ENCODE data around the gene LAMTOR4.
"Not testable (repeated sequence)": the region's sequence is repeated elsewhere in the genome, so short reads cannot be mapped to it uniquely, and the experiment has no call there.

LAMTOR4 gene

DNA sequence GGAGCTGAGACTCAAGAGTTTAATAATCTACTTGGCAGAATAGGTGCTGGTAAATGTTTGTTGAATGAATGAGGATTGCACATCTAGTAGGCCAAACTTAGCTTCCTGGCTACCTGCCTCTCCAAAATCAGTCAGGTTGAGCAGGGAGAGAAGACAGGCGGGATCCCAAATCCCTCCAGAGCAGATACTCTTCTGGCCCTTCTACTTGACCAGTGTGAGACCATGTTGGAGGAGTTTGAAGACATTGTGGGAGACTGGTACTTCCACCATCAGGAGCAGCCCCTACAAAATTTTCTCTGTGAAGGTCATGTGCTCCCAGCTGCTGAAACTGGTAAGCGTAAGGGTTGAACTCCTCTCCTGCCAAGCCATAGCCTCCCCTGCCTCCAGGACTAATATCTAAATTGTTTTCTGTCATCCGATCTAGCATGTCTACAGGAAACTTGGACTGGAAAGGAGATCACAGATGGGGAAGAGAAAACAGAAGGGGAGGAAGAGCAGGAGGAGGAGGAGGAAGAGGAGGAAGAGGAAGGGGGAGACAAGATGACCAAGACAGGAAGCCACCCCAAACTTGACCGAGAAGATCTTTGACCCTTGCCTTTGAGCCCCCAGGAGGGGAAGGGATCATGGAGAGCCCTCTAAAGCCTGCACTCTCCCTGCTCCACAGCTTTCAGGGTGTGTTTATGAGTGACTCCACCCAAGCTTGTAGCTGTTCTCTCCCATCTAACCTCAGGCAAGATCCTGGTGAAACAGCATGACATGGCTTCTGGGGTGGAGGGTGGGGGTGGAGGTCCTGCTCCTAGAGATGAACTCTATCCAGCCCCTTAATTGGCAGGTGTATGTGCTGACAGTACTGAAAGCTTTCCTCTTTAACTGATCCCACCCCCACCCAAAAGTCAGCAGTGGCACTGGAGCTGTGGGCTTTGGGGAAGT is 24.2 kb upstream of the LAMTOR4 start:
- DNase-seq: no peak

DNA sequence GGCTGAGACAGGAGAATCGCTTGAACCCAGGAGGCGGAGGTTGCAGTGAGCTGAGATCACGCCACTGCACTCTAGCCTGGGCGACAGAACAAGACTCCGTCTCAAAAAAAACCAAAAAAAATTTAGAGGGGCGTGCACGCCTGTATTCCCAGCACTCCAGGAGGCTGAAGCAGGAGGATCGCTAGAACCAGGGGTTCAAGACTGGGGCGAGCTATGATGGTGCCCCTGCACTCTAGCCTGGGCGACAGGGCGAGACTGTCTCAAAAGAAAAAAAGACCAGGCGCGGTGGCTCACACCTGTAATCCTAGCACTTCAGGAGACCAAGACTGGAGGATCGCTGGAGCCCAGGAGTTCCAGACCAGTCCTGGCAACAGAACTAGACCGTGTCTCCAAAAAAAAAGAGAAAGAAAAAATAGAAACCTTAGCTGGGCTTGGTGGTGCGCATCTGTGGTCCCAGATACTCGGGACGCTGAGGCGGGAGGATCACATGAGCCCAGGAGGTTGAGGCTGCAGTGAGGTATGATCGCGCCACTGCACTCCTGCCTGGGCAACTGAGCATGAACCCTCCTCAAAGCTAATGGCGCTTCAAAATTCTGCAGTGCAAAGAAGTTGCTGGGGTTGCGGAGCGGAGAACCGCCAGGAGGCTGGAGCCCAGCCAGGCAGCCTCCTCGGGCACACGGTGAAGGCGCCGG is 22.3 kb upstream of the LAMTOR4 start:
- DNase-seq: no peak

DNA sequence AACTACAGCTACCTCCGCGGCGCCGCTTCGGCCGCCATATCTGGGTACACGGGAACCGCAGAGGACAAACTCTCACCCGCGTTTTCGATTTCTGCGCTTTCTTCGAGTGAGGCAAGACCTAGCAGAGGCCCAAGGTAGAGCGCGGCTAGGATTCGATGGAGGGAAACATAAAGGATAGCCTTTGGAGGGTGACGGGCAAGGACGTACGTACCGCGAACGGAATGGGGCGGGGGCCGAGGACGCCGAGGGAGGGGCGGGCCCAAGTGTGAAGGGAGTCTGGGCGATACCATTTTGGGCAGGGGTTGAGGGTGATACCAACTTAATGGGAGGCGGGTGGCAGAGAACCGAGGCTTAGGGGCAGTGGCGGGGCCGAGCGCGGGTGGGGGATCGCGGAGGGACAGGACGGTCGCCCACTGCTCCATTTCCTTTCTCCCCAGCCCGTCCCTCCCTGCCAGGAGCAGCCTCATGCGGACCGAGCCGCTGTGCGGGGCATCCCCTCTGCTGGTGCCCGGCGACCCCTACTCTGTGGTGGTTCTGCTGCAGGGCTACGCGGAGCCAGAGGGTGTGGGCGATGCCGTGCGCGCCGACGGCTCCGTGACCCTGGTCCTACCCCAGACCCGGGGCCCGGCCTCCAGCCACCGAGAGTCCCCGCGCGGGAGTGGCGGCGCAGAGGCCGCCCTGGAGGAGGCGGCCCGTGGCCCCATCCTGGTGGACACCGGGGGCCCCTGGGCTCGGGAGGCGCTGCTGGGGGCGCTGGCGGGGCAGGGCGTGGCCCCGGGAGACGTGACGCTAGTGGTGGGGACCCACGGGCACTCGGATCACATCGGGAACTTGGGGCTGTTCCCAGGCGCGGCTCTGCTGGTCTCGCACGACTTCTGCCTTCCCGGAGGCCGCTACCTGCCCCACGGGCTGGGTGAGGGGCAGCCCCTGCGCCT is 21.5 kb upstream of the LAMTOR4 start, which contains the start of gene MBLAC1:
Gene MBLAC1 (plus strand): TSS at position 37 of the 935 bp plus-strand sequence. CDS start 429 bp downstream, at position 466.
- no peak for DNase-seq

DNA sequence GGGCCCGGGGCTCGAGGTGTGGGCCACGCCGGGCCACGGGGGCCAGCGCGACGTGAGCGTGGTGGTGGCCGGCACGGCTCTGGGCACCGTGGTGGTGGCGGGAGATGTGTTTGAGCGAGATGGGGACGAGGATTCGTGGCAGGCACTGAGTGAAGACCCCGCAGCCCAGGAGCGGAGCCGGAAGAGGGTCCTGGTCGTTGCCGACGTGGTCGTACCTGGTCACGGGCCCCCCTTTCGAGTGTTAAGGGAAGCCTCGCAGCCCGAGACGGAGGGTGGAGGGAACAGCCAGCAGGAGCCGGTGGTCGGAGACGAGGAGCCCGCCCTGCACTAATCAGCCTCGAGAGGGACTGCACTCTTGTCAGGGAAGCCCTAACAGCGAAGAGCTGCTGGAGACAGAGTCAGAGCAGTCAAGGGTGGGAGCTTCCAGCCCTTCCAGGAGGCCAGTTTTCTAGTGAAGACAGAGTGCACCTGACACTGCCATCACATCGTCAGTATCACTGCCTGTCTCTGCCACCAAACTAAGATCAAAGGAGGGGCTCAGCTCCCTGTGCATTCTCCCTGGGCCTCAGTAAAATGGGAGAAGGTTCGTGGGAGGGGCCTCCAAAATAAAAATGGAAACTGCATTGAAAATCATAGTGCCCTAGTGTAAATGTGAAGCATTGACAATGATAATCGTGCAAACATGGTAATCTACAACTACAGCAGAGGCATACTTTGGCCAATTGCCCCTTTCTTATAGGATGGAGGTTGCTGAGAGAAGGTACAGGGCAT is 20.7 kb upstream of the LAMTOR4 start:
- DNase-seq: no peak

DNA sequence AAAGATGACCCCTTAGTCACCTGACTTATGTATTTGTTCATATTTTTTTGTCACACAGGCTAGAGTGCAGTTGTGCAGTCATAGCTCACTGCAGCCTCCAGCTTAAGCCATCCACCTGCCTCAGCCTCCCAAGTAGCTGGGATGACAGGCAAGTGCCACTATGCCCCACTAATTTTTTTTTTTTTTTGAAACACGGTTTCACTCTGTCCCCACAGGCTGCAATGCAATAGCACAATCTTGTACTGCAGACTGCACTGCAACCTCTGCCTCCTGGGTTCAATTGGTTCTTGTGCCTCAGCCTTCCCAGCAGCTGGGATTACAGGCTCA is 20.1 kb upstream of the LAMTOR4 start:
- DNase-seq: no peak

DNA sequence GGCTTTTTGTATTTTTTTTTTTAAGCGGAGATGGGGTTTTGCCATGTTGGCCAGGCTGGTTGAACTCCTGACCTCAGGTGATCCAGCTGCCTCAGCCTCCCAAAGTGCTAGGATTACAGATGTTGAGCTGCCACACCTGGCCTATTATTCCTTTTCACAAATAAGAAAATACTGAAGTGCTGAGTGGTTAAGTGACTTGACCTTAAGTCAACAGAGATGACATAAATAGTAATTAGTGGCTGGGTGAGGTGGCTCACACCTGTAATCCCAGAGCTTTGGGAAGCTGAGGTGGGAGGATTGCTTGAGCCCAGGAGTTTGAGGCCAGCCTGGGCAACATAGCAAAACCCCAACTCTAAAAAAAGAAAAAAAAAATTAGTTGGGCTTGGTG is 18.5 kb upstream of the LAMTOR4 start:
- DNase-seq: not testable (repeated sequence)

DNA sequence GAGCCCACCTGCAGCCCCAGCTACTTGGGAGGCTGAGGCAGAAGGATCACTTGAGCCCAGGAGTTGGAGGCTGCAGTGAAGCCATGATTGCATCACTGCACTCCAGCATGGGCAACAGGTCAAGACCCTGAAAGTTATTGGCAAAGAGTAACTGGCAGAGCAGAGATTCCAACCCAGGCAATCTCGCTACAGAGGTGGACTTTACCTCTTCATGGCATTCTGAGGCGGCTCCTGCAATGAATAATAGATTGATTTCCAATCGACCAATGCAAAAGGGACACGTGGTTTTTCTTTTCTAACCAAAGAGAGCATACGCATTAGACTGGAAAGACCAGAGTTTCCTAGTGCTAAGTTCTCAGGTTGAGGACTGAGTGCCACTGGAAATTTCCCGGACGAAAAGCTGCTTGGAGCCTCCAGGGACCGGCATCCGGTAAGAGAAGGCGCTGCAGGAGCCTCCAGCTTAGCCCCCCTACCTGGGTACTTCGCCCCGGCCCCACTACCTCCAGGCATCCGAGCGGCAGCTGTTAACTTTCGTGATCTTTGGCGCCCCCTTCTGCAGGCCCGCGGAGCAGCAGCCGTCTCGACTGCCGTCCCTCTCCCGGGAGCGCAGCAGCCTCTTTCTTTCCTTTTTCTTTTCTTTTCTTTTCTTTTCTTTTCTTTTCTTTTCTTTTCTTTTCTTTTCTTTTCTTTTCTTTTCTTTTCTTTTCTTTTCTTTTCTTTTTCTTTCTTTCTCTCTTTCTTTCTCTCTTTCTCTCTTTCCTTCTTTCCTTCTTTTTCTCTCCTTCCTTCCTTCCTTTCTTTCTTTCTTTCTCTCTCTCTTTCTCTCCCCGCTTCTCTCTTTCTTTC is 17.9 kb upstream of the LAMTOR4 start:
- DNase-seq: no peak

DNA sequence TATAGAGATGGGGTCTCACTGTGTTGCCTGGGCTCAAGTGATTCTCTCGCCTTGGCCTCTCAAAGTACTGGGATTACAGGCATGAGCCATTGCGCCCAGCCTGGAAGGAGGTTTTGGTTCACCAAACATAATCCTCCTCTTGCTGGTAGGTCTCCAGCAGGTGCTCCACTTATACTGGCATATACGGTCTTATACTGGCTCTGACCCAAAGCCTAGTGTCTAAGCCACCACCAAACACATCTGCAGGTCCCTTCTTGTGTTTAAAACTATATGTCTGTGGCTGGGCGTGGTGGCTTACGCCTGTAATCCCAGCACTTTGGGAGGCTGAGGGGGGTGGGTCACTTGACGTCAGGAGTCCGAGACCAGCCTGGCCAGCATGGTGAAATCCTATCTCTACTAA is 16.6 kb upstream of the LAMTOR4 start:
- DNase-seq: no peak

DNA sequence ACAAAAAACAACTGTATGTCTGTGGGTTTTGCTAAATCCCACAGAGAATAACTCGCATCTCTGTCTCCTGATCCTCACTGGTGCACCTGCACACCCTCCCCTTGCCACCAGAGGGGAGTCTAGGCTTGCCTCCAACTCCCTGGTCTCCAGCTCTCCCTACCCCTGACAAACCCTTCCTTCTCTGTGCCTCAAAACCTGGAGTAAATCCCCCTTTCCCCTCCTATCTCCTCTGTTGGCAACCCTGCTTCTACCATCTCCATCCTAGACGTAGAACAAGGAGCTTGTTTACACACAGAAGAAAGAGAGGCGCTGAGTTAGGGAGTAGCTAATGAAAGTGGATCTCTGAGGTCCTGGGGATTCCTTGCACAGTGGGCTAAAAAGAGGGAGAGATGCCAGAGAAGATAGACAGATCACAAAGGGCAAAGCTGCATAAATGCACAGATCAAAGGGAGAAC is 16.0 kb upstream of the LAMTOR4 start:
- no peak for DNase-seq

DNA sequence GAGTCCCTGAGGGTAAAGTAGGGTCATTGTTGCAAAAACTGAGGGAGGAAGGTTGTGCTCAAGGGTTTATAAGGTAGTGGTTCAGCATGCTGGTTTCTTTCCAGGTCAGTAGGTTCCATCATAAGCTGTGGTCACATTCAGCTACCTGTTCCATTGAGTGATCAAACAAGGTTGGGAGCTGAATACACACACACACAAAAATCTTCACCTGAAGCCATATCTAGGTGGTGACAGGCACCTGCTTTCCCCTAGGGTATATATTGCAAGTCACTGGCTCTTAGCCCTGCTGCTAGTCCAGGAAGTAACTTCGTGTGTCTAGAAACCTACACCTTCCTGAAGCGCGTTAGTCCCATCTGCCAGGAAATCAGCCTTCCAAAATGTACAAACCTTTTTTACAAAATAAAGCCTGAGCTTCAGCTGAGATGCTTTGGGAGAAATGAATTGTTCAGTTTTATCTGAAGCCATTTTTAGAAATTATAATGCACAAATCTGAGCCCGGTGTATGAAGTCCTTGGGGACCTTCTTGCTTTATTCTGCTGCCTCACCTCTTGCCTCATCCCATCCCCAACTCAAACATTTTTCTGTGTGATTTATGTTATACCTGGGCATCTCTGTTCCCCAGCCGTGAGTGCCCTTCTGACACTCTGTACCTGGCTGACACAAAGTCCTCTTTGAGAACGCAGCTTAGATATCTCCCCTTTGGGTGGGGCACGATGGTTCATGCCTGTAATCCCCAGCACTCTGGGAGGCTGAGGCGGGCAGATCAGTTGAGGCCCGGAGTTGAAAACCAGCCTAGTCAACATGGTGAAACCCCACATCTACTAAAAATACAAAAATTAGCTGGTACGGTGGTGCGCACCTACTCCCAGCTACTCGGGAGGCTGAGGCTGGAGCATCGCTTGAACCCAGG is 10.6 kb upstream of the LAMTOR4 start:
- DNase-seq: no peak

DNA sequence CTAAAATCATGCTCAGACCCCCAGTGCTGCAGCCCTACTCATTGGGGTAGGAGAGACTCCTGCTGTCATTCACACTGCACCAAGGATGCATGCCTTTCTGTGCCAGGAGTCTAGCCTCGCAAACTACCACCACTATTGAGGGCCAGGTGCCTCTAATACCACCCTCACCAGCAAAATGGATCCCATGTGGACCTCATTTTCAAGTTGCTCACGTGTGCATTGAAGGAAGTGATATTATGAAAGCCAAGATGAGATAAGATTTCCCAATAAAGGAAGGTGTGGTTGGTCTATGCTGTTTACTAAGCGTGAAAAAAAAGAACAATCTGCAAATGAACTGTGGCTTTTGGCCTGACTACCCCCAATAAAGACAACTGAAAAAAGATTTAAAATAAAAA is 7.2 kb upstream of the LAMTOR4 start:
- no peak for DNase-seq

DNA sequence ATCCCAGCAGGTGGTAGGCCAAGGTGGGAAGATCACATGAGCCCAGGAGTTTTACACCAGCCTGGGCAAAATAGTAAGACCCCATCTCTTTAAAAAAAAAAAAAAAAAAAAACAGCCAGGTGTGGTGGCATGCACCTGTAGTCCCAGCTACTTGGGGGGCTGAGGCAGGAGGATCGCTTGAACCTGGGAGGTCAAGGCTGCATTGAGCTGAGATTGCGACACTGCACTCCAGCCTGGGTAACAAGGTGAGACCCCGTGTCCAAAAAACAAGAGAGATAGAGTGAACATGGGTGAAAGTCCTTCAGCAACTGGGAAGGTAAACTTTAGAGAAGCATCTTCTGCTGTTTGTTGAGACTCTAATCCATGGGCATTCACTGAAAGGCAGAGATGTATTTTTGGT is 6.3 kb upstream of the LAMTOR4 start:
- no peak for DNase-seq

DNA sequence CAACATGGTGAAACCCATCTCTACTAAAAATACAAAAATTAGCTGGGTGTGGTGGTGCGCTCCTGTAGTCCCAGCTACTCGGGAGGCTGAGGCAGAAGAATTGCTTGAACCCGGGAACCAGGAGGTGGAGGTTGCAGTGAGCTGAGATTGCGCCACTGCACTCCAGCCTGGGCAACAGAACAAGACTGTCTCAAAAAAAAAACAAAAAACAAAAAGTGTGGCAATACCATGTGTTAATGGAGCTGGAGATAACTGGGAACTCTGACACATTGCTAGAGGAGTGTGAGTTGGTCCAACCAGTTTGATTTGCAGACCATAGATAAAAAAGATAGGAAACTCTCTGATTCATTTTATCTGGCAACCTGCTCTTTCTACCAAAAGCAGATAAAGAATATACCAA is 2.4 kb upstream of the LAMTOR4 start:
- DNase-seq: not testable (repeated sequence)

DNA sequence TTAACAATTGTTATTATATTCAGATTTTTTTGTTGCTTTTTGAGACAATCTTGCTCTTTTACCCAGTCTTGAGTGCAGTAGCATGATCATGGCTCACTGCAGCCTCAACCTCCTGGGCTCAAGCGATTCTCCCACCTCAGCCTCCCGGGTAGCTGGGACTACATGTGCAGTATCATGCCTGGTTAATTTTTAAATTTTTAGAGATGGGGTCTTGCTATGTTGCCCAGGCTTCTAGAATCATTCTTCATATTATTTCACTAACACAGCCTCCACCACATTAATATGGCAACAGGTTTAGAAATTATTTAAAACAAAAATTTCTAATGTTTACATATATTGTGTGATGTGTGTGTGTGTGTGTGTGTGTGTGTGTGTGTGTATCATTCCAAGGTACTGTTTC is 1.4 kb upstream of the LAMTOR4 start:
- no peak for DNase-seq

DNA sequence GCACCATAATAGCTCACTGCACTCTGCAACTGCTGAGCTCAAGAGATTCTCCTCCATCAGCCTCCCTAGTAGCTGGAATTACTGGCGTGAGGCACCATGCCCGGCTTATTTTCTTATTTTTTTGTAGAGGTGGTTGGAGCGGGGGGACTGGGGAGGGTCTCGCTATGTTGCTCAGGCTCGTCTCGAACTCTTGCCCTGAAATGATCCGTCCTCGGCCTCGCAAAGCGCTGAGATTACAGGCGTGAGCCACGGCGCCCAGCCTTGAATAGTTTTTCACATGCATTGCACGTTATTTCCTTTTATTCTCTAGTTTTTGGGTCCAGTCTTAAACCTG is 526 bp upstream of the LAMTOR4 start:
- DNase-seq: no peak

DNA sequence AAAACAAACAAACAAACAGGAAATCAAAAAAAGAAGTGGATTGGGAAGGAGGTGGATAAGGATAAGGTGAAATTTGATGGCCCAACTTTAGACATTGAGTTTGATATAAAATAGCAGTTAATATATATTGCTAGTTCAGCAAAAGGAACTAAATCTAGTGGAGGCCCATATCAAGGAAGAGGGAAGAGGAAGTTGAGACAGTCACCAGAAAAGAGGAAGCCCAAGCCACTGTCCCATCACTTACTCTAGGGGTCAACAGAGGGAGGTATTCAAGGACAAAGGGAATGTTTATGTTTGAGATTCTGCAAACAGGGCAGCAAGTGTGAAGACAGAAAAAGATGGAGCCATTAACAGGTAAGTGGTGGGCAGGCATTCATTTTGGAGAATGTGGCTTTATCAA is 3.7 kb downstream of the LAMTOR4 start:
- DNase-seq: no peak

DNA sequence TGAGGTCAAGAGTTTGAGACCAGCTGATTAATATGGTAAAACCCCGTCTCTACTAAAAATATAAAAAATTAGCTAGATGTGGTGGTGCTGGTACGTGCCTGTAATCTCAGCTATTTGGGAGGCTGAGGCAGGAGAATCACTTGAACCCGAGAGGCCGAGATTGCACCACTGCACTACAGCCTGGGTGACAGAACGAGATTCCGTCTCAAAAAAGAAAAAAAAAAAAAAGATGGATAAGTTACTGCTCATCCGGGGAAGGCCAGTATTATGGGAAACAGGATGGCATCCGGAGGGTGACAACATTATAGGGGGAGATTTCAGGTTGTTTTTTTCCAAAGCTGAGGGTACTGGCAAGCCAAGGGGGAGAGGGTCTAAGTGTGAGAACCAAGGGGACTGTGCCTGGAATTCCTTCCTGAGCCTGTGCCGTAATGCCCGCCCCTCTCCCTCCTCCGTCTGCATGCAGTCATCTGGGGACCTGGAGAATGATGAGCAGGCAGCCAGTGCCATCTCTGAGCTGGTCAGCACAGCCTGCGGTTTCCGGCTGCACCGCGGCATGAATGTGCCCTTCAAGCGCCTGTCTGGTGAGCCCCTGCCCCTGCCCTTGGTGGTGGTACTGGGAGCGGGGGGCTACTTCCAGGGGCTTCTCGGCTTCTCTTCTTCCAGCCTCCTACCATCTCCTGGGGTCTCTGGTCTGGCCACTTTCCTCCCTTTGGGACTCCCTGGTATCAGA is 4.4 kb downstream of the LAMTOR4 start:
- no peak for DNase-seq

DNA sequence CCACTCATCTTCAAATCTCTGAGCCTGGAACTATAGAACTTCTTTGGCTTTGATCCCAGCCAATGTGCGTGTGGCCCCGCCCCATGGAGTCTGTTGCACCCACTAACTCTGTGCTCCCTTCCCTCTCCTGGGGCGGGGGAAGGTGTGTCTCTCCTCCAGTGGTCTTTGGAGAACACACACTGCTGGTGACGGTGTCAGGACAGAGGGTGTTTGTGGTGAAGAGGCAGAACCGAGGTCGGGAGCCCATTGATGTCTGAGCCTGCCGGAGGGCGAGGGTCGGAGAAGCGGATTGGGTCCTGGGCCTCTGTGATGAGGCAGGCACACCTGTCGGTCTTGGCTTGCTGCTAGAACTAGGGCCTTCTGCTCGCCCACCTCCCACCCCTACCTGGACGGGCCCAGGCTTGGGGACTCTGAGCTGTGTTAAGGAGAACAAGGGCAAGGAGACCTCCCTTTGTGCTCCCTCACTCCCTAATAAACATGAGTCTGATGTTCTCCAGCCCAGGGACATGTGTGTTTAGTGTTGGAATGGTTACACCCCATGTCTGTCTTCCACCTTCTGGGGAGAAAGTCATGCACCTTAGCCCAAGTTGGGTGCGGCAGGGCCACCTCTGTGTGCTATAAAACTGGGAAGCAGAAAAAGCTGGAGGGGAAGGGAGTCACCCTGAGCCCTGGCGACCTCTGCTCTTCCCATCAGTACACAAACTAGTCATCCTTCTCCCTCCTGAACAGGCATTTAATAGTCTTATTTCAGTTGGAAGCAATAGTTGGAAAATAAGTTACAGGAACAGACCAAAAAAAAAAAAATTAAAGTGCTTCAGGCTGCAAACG is 5.2 kb downstream of the LAMTOR4 start:
- no peak for DNase-seq
